ENCODE measurements around the gene TPRG1.
A peak's percentile ranks its signal among the peaks of the same experiment; 100 is the strongest.

Gene TPRG1

GRCh38 chr3:189355481-189356201, 183.9 kb downstream of the TPRG1 start:
- Histone ChIP-seq H3K27me3 (replicated peaks; ENCODE audit: control insufficient read depth, insufficient read depth, low read length, poor library complexity, severe bottlenecking) (no peaks in the 10 kb centered on the region), H3K4me1 (ENCODE audit: control insufficient read depth, insufficient read depth, low read length, poor library complexity, severe bottlenecking) (peaks cover 12% of the 10 kb centered on the region), H3K36me3 (ENCODE audit: control insufficient read depth, insufficient read depth, low read length) (no peaks in the 10 kb centered on the region), H3K4me3 (ENCODE audit: insufficient read depth, low read depth, low read length, poor library complexity, severe bottlenecking) (peak overlapping the region; percentile 27), H3K9me3 (ENCODE audit: control insufficient read depth, low read length) (no peaks in the 10 kb centered on the region), H3K27ac (ENCODE audit: insufficient read depth, low read length, poor library complexity, severe bottlenecking) (peak overlapping the region; percentile 49)
- peak in 1 of 3 donors; percentile 25 for DNase-seq

GRCh38 chr3:189360291-189360690, 188.5 kb downstream of the TPRG1 start:
- no peaks in the 10 kb centered on the region for H3K9me3 ChIP-seq (ENCODE audit: control insufficient read depth, low read length)
- no peak for DNase-seq
- peaks cover 10% of the 10 kb centered on the region for H3K4me1 ChIP-seq (ENCODE audit: control insufficient read depth, insufficient read depth, low read length, poor library complexity, severe bottlenecking)
- H3K27me3 ChIP-seq (replicated peaks; ENCODE audit: control insufficient read depth, insufficient read depth, low read length, poor library complexity, severe bottlenecking), result no peaks in the 10 kb centered on the region
- no peak overlapping the region for H3K27ac ChIP-seq (ENCODE audit: insufficient read depth, low read length, poor library complexity, severe bottlenecking)
- no peaks in the 10 kb centered on the region for H3K36me3 ChIP-seq (ENCODE audit: control insufficient read depth, insufficient read depth, low read length)
- no peak overlapping the region for H3K4me3 ChIP-seq (ENCODE audit: insufficient read depth, low read depth, low read length, poor library complexity, severe bottlenecking)

GRCh38 chr3:189361103-189361835, 189.5 kb downstream of the TPRG1 start:
- Histone ChIP-seq H3K4me1 (ENCODE audit: control insufficient read depth, insufficient read depth, low read length, poor library complexity, severe bottlenecking) (peaks cover under 1% of the 10 kb centered on the region), H3K9me3 (ENCODE audit: control insufficient read depth, low read length) (no peaks in the 10 kb centered on the region), H3K36me3 (ENCODE audit: control insufficient read depth, insufficient read depth, low read length) (no peaks in the 10 kb centered on the region), H3K27ac (ENCODE audit: insufficient read depth, low read length, poor library complexity, severe bottlenecking) (no peak overlapping the region), H3K27me3 (replicated peaks; ENCODE audit: control insufficient read depth, insufficient read depth, low read length, poor library complexity, severe bottlenecking) (no peaks in the 10 kb centered on the region), H3K4me3 (ENCODE audit: insufficient read depth, low read depth, low read length, poor library complexity, severe bottlenecking) (no peak overlapping the region)
- DNase-seq, result no peak

- Histone ChIP-seq H3K36me3 (ENCODE audit: control insufficient read depth, insufficient read depth, low read length) (no peaks in the 10 kb centered on the region), H3K4me3 (ENCODE audit: insufficient read depth, low read depth, low read length, poor library complexity, severe bottlenecking) (no peak overlapping the region), H3K27me3 (replicated peaks; ENCODE audit: control insufficient read depth, insufficient read depth, low read length, poor library complexity, severe bottlenecking) (no peaks in the 10 kb centered on the region), H3K9me3 (ENCODE audit: control insufficient read depth, low read length) (no peaks in the 10 kb centered on the region), H3K4me1 (ENCODE audit: control insufficient read depth, insufficient read depth, low read length, poor library complexity, severe bottlenecking) (no peaks in the 10 kb centered on the region), H3K27ac (ENCODE audit: insufficient read depth, low read length, poor library complexity, severe bottlenecking) (no peak overlapping the region)
- DNase-seq, result no peak
Measured at GRCh38 chr3:189363590-189364255, 192.0 kb downstream of the TPRG1 start.

GRCh38 chr3:189365609-189366564, 194.1 kb downstream of the TPRG1 start:
- no peak overlapping the region for H3K4me3 ChIP-seq (ENCODE audit: insufficient read depth, low read depth, low read length, poor library complexity, severe bottlenecking)
- H3K36me3 ChIP-seq (ENCODE audit: control insufficient read depth, insufficient read depth, low read length), result no peaks in the 10 kb centered on the region
- no peaks in the 10 kb centered on the region for H3K9me3 ChIP-seq (ENCODE audit: control insufficient read depth, low read length)
- no peaks in the 10 kb centered on the region for H3K4me1 ChIP-seq (ENCODE audit: control insufficient read depth, insufficient read depth, low read length, poor library complexity, severe bottlenecking)
- no peaks in the 10 kb centered on the region for H3K27me3 ChIP-seq (replicated peaks; ENCODE audit: control insufficient read depth, insufficient read depth, low read length, poor library complexity, severe bottlenecking)
- DNase-seq, result no peak
- H3K27ac ChIP-seq (ENCODE audit: insufficient read depth, low read length, poor library complexity, severe bottlenecking), result no peak overlapping the region

- no peak for DNase-seq
- H3K36me3 ChIP-seq (ENCODE audit: control insufficient read depth, insufficient read depth, low read length), result no peaks in the 10 kb centered on the region
- H3K27ac ChIP-seq (ENCODE audit: insufficient read depth, low read length, poor library complexity, severe bottlenecking), result no peak overlapping the region
- no peak overlapping the region for H3K4me3 ChIP-seq (ENCODE audit: insufficient read depth, low read depth, low read length, poor library complexity, severe bottlenecking)
- no peaks in the 10 kb centered on the region for H3K9me3 ChIP-seq (ENCODE audit: control insufficient read depth, low read length)
- no peaks in the 10 kb centered on the region for H3K4me1 ChIP-seq (ENCODE audit: control insufficient read depth, insufficient read depth, low read length, poor library complexity, severe bottlenecking)
- no peaks in the 10 kb centered on the region for H3K27me3 ChIP-seq (replicated peaks; ENCODE audit: control insufficient read depth, insufficient read depth, low read length, poor library complexity, severe bottlenecking)
Measured at GRCh38 chr3:189368384-189368783, 196.6 kb downstream of the TPRG1 start.

GRCh38 chr3:189369636-189370035, 197.9 kb downstream of the TPRG1 start:
- Histone ChIP-seq H3K27me3 (replicated peaks; ENCODE audit: control insufficient read depth, insufficient read depth, low read length, poor library complexity, severe bottlenecking) (no peaks in the 10 kb centered on the region), H3K4me1 (ENCODE audit: control insufficient read depth, insufficient read depth, low read length, poor library complexity, severe bottlenecking) (no peaks in the 10 kb centered on the region), H3K36me3 (ENCODE audit: control insufficient read depth, insufficient read depth, low read length) (no peaks in the 10 kb centered on the region), H3K9me3 (ENCODE audit: control insufficient read depth, low read length) (no peaks in the 10 kb centered on the region), H3K4me3 (ENCODE audit: insufficient read depth, low read depth, low read length, poor library complexity, severe bottlenecking) (no peak overlapping the region), H3K27ac (ENCODE audit: insufficient read depth, low read length, poor library complexity, severe bottlenecking) (no peak overlapping the region)
- DNase-seq, result no peak

GRCh38 chr3:189372243-189372642, 200.5 kb downstream of the TPRG1 start:
- Histone ChIP-seq H3K27ac (ENCODE audit: insufficient read depth, low read length, poor library complexity, severe bottlenecking) (no peak overlapping the region), H3K36me3 (ENCODE audit: control insufficient read depth, insufficient read depth, low read length) (no peaks in the 10 kb centered on the region), H3K27me3 (replicated peaks; ENCODE audit: control insufficient read depth, insufficient read depth, low read length, poor library complexity, severe bottlenecking) (no peaks in the 10 kb centered on the region), H3K9me3 (ENCODE audit: control insufficient read depth, low read length) (no peaks in the 10 kb centered on the region), H3K4me1 (ENCODE audit: control insufficient read depth, insufficient read depth, low read length, poor library complexity, severe bottlenecking) (no peaks in the 10 kb centered on the region), H3K4me3 (ENCODE audit: insufficient read depth, low read depth, low read length, poor library complexity, severe bottlenecking) (no peak overlapping the region)
- no peak for DNase-seq
